M059J (cell line): ENCODE measurements around the gene RPS10. TPM values are rescaled to one million over a fixed set of nuclear protein-coding genes. Genes with fewer than 3 reads are reported as not detected.
"Not testable (repeated sequence)": the region's sequence is repeated elsewhere in the genome, so short reads cannot be mapped to it uniquely, and the experiment has no call there.

Experiments
- DNase-seq: peaks from one replicate; pipeline ENCODE4 v3.0.0-alpha.2; 2012; ENCODE audit warnings: low read depth
- total RNA-seq: library from RNA; depleted of rRNA; stranded (reverse); fragments of >200 nt; shearing (Covaris generic); gene quantifications from 2 replicates; pipeline ENCODE4 v1.2.3, GENCODE V29; 2014

The RPS10 gene
- total RNA-seq, 1 experiment from 2014 or later: 3,564 TPM

DNA sequence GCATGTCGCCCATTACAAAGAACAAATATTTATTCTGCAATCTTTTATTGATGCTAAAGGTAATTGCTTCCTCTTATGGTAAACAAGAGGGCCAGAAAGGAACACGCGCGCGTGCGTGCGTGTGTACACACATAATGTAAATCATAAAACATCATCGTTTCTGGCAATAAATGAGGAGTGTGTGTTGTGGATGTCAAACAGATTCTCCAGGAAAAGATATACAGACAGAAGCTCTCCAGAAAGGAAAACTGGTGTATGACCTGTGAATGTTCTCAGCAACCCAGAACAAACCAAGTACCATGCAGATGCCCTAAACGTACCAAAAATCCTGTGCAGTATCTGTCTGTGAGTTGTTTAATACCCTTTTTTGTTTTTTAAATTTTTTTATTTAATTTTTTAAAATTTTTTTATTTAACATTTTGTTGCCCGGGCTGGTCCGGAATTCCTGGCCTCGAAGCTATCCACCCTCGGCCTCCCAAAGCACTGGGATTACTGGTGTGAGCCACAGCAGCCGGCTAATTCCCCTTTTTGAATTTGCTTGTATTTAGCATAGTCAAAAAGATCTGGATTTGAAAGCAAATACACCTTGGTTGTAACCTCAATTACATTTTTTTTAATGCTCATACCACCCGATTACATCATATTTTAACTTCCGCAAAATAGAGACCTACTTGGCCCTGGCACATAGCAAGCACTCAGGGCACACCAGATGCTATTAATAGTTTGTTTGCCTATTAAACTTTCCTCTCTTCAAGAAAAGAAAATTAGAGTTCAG lies 32.5 kb downstream of the RPS10 start:
- no peak for DNase-seq

DNA sequence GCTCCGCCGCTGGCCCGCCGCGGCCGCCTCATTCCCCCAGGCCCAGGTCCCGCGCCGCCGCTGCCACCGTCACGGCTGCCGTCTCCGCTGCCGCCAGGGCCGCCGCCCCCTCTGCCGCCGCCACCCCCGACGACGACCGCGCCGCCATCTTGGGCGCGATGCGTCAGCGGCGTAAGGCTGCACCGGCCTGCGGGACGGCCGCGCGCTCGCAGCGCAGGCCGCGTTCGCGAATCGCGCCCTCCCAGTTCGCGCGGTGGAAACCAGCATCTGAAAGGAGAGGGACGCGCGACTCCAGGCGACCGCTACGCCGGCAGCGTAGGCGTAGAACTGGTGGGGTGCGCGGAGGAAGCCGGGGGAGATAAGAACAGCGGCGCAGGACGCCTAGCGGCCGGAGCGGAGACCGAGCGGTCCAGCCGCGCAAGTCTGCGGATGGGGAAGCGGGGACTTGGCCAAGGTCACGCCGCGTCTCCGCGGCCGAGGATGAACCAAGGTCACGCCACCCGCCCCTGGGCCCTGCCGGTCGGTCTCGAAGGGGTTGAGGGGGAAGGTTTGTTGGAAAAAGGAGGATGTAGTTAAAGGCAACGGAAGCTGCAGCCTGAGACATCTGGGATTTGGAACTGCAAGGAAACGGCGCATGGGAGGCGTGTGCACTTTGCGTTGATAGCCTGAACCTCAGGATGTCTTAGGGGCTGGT lies 33.2 kb downstream of the RPS10 start, which contains the start of gene NUDT3:
NUDT3 (minus strand) TSS at position 173 of the 694 bp plus-strand sequence. CDS start 307 bp downstream, outside the sequence.
- DNase-seq: peak; percentile 91

DNA sequence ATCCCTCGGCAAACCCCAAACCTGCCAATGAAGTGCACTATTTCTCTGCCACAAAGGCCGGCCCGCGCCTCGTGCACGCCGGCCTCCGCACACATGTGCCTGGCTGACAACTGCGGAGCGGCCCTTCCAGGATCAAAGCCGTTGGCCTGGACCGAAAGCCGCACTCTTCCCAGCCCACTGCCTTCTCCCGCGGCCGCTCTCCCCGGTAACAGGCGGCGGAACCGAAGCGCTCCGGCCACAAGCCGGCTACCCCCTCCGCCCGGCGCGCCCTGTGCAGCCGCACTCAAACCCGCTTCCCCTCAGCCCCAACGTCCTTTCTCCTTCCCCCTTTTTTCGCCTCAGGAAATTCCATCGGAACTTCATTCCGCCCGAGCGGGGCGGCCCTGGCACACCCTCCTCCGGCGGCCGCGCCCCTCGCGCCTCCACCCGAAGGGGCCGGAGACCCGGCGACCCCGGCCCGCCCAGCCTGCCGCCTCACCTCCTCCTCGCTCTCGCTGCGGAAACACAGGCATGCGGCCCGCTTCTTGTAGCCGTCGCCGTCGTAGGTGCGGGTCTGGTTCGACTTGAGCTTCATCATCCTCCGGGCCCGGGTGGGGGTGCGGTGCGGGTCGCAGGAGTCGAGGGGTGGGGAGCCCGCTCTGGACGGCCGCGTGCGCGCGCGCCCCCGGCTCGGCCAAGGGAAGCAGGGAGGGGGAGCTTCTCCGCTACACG lies 33.9 kb downstream of the RPS10 start:
- peak; percentile 73 for DNase-seq

DNA sequence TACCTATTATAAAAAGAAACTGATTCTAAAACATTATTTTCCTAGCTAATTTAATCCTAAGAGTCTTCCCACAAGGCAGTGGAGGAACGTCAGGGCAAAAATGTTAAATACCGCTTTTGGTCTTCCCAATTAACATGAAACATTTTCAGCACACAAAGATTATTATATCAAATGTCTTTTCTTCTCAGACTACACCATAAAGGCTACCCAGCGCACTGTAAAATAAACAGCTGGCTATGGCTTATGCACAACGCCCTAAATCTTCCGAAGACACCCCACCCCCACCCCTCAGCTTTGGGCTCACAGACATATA lies 34.4 kb downstream of the RPS10 start:
- DNase-seq: no peak

DNA sequence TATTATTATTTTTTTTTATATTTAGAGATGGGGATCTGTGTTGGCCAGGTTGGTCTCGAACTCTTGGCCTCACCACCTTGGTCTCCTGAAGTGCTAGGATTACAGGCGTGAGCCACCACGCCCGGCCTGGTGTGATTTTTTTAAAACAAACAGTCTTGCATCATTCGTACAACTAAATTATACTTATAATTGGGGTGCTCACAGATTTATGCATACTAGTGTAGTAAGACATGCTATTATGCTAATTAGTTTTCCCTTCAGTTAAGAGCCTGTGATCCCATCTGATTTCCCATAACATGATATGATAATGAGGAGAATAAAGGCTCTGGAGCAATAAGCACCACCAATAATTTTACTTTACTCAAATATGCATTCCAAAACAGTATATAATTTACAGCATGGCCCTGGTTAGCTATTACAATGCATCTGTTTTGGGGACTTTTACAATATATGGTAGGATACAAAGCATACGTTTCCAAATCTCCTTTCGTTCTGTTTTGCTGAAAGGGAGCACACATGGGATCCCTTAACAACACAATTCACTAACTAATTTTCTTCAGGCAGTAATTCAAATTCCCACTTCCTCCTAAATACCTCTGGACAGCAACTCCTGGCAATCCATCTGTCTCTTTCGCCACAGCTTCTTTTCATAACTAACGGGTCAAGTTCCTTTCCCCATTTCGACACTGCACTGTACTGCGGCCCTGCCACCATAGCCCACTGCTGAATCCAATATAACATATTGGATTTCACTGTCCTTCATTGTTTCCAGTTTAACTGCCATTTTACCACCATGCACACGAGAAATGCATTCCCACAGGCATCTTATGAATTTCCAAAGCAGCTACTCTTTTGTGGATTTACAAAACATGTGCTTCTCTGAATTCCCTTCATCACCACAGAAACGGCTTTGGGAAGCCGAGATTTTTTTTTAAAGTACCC lies 35.1 kb downstream of the RPS10 start:
- peak; percentile 70 for DNase-seq

DNA sequence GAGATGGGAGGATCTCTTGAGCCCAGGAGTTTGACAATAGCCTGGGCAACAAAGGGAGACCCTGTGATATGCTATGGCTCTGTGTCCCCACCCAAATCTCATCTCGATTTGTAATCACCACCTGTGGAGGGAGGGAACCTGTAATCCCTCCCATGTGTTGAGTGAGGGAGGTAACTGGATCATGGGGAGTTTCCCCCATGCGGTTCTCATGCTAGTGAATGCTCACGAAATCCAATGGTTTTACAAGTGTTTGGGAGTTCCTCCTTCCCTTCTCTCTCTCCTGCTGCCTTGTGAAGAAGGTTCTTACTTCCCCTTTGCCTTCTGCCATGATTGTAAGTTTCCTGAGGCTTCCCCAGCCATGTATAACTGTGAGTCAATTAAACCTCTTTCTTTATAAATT lies 36.8 kb downstream of the RPS10 start:
- no peak for DNase-seq

DNA sequence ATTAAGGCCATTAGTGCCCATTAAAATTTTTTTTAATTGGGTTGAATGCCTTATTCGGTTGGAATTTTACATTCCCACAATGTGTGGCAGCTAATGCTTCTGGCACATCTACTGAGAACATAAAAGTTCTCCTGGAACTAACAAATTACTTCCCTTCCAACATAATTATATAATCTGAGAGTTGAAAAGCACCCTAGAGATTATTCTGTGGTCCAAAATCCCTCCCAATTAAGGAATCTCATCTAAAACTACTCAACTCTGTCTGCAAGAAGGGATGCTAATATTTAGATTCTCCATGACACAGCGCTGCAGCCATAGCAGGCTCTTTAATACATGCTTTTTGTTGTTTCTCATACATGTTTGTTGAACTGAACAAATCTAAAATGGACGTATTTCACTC lies 37.4 kb downstream of the RPS10 start:
- DNase-seq: no peak

DNA sequence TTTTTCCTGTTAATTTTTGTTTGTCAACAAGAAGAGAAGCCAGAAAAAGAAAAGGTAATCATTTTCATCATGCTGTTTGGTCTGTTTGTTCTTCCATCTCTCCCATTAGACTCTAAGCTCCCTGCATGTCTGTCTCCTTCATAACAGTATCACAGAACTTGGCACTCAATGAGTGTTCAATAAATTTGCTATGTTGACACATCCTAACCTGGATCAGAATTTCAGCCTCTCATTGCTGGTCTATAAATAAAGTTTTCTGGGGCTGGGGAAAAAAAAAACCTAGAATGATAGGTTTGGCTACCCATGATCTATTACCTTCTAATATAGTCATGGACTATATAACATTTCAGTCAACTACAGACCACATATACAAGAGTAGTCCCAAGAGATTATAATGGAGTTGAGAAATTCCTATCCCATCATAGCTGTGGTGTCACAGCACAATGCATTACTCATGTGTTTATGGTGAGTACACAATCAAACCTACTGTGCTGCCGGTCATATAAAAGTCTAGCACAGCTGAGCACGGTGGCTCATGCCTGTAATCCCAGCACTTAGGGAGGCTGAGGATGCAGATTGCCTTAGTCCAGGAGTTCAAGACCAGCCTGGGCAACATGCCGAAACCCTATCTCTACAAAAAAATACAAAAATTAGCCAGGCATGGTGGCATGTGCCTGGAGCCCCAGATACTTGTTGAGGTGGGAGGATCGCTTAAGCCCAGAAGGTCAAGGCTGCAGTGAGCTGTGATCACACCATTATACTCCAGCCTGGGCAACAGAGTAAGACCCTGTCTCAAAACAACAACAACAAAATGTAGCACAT lies 39.3 kb downstream of the RPS10 start:
- peak; percentile 91 for DNase-seq

DNA sequence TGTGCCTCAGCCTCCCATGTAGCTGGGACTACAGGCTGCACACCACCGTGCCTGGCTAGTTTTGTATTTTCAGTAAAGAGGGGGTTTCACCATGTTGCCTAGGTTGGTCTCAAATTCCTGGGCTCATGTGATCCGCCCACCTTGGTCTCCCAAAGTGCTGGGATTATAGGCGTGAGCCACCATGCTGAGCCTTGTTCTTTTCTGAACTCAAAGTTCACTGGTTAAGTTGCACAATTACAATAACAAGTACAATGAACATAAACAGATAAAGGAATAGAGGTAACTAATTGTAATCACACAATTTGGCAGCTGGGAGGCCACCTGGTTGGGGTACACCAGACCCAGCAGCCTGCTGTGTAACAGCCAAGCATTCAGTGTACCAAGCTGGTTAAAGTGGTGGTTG lies 40.1 kb downstream of the RPS10 start:
- DNase-seq: no peak

DNA sequence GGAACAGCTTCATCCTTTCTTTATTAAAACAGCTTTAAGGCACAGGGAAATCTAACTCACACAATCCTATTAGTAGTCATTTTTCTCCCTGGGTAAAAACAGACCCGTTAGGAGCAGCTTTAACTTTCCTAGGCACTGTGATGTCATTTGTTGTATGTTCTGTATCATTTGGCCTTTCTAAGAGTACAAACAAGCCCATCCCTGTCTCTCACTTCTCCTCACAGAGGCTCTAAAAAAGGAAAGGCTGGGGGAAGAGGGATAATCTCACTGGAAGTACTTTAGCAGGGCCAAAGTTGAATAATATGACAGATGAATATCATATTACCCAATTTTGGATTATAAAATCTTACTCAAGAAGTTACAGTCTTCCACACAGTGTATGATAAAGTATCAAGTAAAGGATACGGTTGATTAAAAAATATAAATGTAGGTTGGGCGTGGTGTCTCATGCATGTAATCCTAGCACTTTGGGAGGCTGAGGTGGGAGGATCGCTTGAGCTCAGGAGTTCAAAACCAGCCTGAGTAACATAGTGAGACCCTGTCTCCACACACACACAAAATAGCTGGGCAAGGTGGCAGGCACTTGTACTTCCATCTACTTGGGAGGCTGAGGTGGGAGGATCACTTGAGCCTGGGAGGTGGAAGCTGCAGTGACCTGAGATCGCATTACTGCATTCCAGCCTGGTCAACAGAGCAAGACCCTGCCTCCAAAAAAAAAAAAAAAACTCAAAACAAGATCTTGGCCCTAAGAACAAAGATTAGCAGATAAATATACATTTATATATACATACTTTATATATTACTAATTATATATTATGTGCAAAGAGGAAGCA lies 41.3 kb downstream of the RPS10 start:
- no peak for DNase-seq

DNA sequence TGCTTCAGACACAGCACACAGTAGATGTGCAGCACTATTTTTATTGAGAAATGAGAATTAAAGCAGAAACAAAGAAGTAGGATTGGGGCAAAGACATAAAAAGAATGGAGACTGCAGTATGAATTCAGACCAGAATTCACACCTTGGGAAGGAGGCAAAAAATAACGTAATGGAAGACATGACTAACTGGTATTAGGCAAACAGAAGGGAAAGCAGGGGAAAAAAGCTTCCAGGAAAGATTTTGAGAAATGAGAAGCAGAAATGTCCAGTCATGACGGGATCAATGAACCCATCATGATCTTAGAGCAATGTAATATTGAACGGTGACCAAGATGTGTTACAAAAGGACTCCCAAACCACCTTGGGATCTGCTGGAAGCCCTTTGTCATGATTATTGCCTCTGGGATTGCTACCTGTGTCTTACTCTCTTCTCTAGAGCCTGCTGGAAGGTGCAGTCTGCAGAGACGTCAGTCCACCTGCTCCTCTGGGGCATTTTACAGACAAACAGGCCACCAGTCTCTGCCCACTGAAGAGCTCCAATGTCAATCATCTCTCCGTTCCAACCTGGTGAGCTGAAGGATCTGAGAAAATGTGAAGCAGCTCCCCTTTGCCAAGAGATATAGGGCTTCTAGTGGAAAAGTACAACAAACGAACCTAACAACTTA lies 42.1 kb downstream of the RPS10 start:
- DNase-seq: no peak

DNA sequence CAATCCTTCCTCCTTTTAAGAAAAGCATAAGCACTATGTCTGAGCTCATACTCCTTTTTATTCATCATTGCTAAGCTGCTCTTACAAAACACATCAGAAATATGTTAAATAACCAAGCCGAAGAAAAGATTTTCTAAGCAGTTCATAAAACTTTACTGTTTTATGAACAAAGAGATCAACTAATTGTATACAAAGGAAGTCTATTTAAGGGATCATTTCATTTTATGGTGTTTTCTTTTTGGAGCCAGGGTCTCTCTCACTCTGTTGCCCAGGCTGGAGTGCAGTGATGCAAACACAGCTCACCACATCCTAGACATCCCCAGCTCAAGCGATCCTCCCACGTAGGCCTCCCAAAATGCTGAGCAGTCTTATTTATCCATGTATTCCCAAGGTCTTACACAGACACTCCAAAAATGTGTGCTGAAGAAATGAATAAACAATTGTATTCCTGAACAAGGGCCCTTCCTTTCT lies 42.7 kb downstream of the RPS10 start:
- DNase-seq: peak; percentile 17

DNA sequence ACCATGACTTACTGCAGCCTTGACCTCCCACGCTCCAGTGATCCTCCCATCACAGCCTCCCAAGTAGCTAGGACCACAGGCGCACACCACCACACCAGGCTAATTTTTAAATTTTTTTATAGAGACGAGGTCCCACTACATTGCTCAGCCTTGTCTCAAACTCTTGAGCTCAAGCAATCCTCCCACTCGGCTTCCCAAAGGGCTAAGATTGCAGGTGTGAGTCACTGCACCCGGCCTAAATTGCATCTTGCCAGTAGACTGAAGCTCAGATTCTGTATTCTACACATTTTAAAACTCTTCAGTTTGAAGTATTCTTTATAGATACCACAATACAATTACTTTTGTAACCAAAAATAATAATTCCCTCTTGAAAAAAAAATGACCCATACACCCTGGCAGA lies 44.8 kb downstream of the RPS10 start:
- peak; percentile 15 for DNase-seq

DNA sequence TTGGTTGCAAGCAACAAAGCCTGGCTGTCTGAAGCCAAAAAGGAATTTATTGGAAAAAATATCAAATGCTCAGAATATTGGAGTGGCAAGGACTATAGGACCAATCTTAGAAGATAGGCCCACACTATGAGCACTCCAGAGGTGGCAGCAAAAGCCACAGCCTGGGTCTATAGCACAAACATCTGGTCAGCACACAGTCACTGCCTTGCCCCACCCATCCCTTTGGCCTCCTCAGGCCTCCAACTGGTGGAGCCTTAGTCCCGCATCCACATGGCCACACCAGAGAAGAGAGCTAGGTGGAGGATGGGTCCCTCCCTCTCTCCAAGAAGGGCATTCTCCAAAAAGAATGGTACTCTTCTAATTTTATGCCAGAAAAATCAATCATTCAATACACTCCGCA lies 47.4 kb downstream of the RPS10 start:
- DNase-seq: no peak

DNA sequence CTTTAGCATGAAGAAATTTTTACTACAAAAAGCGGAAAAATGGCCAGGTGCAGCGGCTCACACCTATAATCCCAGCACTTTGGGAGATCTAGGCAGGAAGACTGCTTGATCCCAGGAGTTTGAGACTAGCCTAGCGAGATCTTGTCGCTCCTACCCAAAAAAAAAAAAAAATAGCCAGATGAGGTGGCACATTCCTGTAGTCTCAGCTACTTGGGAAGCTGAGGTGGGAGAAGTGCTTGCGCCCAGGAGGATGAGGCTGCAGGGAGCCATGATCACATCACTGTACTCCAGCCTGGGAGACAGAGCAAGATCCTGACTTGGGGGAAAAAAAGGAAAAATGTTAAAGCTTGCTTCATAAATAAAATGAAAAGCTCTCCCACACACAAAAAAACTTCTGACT lies 47.9 kb downstream of the RPS10 start:
- no peak for DNase-seq

DNA sequence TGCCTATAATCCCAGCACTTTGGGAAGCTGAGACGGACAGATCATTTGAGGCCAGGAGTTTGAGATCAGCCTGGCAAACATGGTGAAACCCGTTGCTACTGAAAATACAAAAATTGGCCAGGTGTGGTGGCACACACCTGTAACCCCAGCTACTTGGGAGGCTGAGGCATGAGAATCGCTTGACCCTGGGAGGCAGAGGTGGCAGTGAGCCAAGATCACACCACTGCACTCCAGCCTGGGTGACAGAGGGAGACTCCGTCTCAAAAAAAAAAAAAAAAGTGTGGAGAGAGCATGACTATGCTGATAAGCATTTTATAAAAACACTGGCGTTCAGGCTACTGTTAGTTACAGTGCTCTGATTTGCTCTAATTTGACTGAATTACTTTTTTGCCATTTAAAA lies 48.3 kb downstream of the RPS10 start:
- not testable (repeated sequence) for DNase-seq

DNA sequence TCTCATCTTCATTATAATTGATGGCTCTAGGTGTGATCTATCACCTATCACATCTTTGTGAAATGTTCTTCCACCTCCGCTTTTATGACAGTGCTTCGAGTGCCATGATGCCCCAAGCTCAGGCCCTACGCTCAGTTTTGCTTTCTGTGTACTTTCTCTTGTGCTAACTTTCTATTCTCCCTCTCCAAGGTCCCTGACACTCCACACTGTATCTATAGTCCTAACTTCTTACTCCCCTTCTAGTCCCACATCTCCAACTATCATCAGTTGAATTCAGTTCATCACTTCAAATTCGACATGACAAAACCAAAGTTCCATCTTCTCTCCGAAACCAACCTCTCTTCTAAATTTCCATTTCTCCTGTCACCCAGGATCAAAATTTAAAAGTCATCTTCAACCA lies 50.0 kb downstream of the RPS10 start:
- no peak for DNase-seq

DNA sequence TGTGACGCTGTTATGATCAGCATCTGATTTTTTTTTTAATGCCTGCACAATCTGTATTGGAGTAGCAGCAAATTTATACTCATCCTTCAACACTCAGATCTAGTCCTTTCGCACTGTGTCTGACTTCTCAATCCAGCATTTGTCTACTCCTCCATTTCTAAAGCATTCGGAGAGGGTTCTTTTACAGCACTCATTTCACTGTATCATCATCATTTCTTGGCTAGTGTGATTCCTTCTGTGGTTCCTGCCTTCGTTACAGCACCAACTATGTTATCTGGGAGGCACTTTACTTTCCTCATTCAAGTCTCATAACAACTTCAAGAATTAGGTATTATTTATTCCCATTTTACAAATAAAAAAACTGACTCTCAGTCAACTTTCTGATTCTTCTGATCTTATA lies 51.4 kb downstream of the RPS10 start:
- DNase-seq: no peak

DNA sequence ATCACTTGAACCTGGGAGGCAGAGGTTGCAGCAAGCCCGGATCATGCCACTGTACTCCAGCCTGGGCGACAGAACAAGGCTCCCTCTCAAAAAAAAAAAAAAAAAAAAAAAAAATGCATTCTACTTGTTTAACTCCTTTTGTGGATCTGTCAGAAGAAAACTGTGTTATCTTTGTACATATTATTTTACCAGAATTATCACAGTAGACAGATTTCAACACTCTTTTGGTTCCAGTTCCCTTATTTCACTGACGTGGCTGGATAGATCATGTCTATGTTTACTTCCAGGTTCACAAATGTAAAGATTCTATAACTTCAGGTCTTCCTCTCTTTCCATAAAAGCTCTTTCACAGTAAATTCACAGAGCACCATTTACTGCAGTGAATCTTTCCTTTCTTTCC lies 51.8 kb downstream of the RPS10 start:
- no peak for DNase-seq
